Measurements from ENCODE around the gene AOPEP. TPM values are rescaled to one million over a fixed set of nuclear protein-coding genes. Genes with fewer than 3 reads are reported as not detected.

The AOPEP gene
- total RNA-seq, 1 experiment from 2014 or later: 32.4 TPM

DNA sequence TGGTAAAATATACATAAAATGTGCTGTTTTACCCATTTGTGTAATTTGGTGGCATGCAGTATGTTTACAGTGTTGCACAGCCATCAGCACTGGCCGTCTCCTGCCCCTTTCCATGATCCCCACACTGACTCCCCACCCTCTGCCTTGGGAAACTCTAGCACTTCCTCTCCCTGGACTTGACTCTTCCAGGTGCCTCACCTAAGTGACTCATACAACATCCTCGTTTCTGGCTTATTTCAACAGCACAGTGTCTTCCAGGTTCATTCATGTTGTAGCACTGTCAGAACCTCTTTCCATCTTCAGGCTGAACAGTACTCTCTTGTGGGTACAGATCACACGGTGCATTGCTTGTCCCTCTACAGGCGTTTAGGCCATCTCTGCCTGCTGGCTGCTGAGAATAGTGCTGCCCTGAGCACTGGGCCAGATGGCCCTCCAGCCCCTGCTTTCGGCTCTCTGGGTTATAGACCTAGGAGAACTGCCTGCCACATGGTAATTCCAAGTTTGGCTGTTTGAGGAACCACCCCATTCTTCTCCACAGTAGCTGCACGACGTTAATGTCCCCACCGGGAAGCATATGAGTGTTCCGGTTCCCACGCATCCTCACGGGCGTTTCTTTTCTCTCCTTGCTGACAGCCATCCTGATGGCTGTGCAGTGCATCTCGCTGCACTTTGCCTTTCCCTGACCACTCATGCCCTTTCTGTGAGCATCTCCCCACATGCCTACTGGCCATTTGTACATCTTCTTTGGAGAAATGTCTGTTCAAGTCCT, 379.2 kb downstream of the AOPEP start:
- H3K27ac Mint-ChIP-seq (ENCODE audit: low read depth, unreplicated experiment): peak overlapping the region; percentile 10
- CTCF ChIA-PET: interaction anchor here (0.6 kb wide), 1 partner anchor 14 kb away, joined by 4 read pairs; no protein-coding TSS in a partner anchor
- no peaks in the 10 kb centered on the region for H3K27me3 Mint-ChIP-seq (ENCODE audit: insufficient read depth, unreplicated experiment)
- no peak overlapping the region for H3K4me3 Mint-ChIP-seq (ENCODE audit: unreplicated experiment)
- POLR2A ChIA-PET: no interaction called here
- TF ChIP-seq, protein P1, sequence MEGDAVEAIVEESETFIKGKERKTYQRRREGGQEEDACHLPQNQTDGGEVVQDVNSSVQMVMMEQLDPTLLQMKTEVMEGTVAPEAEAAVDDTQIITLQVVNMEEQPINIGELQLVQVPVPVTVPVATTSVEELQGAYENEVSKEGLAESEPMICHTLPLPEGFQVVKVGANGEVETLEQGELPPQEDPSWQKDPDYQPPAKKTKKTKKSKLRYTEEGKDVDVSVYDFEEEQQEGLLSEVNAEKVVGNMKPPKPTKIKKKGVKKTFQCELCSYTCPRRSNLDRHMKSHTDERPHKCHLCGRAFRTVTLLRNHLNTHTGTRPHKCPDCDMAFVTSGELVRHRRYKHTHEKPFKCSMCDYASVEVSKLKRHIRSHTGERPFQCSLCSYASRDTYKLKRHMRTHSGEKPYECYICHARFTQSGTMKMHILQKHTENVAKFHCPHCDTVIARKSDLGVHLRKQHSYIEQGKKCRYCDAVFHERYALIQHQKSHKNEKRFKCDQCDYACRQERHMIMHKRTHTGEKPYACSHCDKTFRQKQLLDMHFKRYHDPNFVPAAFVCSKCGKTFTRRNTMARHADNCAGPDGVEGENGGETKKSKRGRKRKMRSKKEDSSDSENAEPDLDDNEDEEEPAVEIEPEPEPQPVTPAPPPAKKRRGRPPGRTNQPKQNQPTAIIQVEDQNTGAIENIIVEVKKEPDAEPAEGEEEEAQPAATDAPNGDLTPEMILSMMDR (IDR thresholded peaks at IDR 0.05; ENCODE audit: unreplicated experiment): no peak
- peaks cover 13% of the 10 kb centered on the region for H3K36me3 Mint-ChIP-seq (ENCODE audit: insufficient read depth, unreplicated experiment)
- peaks cover 11% of the 10 kb centered on the region for H3K4me1 Mint-ChIP-seq (ENCODE audit: insufficient read depth, unreplicated experiment)
- no peaks in the 10 kb centered on the region for H3K9me3 Mint-ChIP-seq (ENCODE audit: unreplicated experiment)
- BruUV-seq (replicated peaks): TSS peak; percentile 77
- intact Hi-C loops (cut with micrococcal nuclease): loop anchor here (5.0 kb wide), 1 partner anchor 98 kb away; no protein-coding TSS in a partner anchor
- peak; percentile 82 for DNase-seq (ENCODE audit: unreplicated experiment)

DNA sequence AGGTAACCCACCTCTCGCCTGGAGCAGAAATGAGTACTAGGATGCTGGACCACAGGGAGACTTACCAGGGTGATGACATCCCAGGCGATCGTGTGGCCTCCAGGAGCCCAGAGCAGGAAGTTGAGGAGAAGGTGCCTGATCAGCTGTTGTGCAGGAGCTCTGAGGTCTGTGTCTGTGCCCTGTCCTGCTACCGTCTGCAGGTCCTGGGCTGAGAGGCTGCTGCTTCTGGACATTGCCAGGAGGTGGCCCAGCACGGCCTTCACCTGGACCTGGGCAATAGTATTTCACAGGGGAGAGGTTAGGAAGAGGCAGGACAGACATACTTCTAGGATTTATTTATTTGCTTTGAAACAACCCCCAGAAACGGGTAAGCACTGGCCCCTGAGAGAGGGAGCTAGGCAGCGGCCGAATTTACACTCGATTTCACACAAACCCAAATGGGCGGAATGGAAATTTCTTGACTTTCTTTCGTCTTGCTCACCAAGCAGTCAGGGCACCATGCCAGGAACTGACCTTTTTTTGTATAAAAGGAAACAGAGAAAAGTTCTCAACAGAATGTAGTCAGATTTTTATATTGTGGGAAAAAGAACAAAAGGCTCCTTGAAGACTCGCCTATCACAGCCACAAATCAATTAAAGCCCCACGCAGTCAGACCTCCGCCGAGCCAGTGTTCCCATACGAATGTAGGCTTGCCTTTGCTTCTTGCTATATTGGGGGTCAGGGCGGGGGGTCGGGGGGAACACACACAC, 380.7 kb downstream of the AOPEP start:
- H3K27me3 Mint-ChIP-seq (ENCODE audit: insufficient read depth, unreplicated experiment): no peaks in the 10 kb centered on the region
- CTCF ChIA-PET: interaction anchor here (1.0 to 1.2 kb wide), 2 partner anchors 20 to 24 kb away, joined by 4 read pairs; no protein-coding TSS in a partner anchor
- H3K4me3 Mint-ChIP-seq (ENCODE audit: unreplicated experiment): no peak overlapping the region
- peaks cover 11% of the 10 kb centered on the region for H3K4me1 Mint-ChIP-seq (ENCODE audit: insufficient read depth, unreplicated experiment)
- POLR2A ChIA-PET: interaction anchor here (0.7 to 1.2 kb wide), 2 partner anchors 10 to 15 kb away, joined by 4 read pairs; no protein-coding TSS in a partner anchor
- intact Hi-C loops (cut with micrococcal nuclease): loop anchor here (5.0 kb wide), 1 partner anchor 100 kb away; no protein-coding TSS in a partner anchor
- H3K36me3 Mint-ChIP-seq (ENCODE audit: insufficient read depth, unreplicated experiment): peaks cover 20% of the 10 kb centered on the region
- peak overlapping the region; percentile 23 for H3K27ac Mint-ChIP-seq (ENCODE audit: low read depth, unreplicated experiment)
- no peak for DNase-seq (ENCODE audit: unreplicated experiment)
- TF ChIP-seq, protein P1 (IDR thresholded peaks at IDR 0.05; ENCODE audit: unreplicated experiment): no peak
- no TSS peak for BruUV-seq (replicated peaks)
- H3K9me3 Mint-ChIP-seq (ENCODE audit: unreplicated experiment): no peaks in the 10 kb centered on the region

DNA sequence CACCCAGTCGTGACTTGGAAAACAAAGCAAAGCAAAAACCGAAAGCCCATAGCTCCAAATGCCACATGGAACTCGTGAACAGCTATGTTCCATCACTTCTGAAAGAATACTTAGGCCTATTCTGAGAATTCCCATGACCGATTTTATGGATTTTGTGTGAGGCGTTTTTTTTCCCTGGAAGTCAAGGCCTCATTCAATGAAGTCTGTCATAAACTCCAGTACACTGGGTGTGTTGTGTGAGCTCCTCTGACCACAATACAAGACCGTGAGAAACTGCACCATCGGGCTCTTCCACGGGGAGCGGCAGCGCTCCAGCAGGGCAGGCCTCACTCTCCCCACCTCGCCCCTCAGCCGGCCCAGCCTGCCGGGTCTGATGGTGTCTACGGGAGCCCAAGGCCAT, 381.5 kb downstream of the AOPEP start:
- intact Hi-C loops (cut with micrococcal nuclease): loop anchor here (5.0 kb wide), 1 partner anchor 101 kb away; no protein-coding TSS in a partner anchor
- Mint-ChIP-seq H3K9me3 (ENCODE audit: unreplicated experiment) (no peaks in the 10 kb centered on the region), H3K36me3 (ENCODE audit: insufficient read depth, unreplicated experiment) (peaks cover 20% of the 10 kb centered on the region), H3K27ac (ENCODE audit: low read depth, unreplicated experiment) (no peak overlapping the region), H3K4me1 (ENCODE audit: insufficient read depth, unreplicated experiment) (peaks cover 11% of the 10 kb centered on the region), H3K4me3 (ENCODE audit: unreplicated experiment) (no peak overlapping the region), H3K27me3 (ENCODE audit: insufficient read depth, unreplicated experiment) (no peaks in the 10 kb centered on the region)
- TF ChIP-seq, protein P1 (IDR thresholded peaks at IDR 0.05; ENCODE audit: unreplicated experiment): no peak
- ChIA-PET POLR2A (interaction anchor here (0.7 to 1.2 kb wide), 4 partner anchors 9 to 538 kb away, joined by 3 to 4 read pairs (median 4); no protein-coding TSS in a partner anchor), CTCF (interaction anchor here (0.5 to 1.0 kb wide), 2 partner anchors 20 to 30 kb away, joined by 4 read pairs; no protein-coding TSS in a partner anchor)
- DNase-seq (ENCODE audit: unreplicated experiment): no peak
- no TSS peak for BruUV-seq (replicated peaks)

DNA sequence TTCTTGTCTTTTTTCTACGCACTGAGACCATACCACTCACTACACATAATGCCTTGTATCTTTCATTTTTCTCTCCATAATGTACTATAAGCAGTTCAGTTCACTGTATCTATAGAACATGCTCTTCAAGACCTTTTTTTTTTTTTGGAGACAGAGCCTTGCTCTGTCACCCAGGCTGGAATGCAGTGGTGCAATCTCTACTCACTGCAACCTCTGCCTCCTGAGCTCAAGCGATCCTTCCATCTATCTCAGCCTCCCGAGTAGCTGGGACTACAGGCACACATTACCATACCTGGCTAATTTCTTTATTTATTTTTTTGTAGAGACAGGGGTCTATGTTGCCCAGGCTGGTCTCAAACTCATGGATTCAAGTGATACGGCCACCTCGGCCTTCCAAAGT, 382.3 kb downstream of the AOPEP start:
- TF ChIP-seq, protein P1 (IDR thresholded peaks at IDR 0.05; ENCODE audit: unreplicated experiment): no peak
- Mint-ChIP-seq H3K4me3 (ENCODE audit: unreplicated experiment) (no peak overlapping the region), H3K27me3 (ENCODE audit: insufficient read depth, unreplicated experiment) (no peaks in the 10 kb centered on the region), H3K4me1 (ENCODE audit: insufficient read depth, unreplicated experiment) (peaks cover 11% of the 10 kb centered on the region), H3K9me3 (ENCODE audit: unreplicated experiment) (no peaks in the 10 kb centered on the region), H3K27ac (ENCODE audit: low read depth, unreplicated experiment) (no peak overlapping the region), H3K36me3 (ENCODE audit: insufficient read depth, unreplicated experiment) (peaks cover 20% of the 10 kb centered on the region)
- no TSS peak for BruUV-seq (replicated peaks)
- POLR2A ChIA-PET: interaction anchor here (0.7 kb wide), 1 partner anchor 189 kb away, joined by 3 read pairs; no protein-coding TSS in a partner anchor
- intact Hi-C loops (cut with micrococcal nuclease): loop anchor here (5.0 kb wide), 1 partner anchor 101 kb away; no protein-coding TSS in a partner anchor
- DNase-seq (ENCODE audit: unreplicated experiment): no peak
- CTCF ChIA-PET: interaction anchor here (1.0 kb wide), 1 partner anchor 19 kb away, joined by 4 read pairs; no protein-coding TSS in a partner anchor

All from MCF 10A (cell line).